ENCODE measurements around the gene MYL11.

MYL11 gene

DNA sequence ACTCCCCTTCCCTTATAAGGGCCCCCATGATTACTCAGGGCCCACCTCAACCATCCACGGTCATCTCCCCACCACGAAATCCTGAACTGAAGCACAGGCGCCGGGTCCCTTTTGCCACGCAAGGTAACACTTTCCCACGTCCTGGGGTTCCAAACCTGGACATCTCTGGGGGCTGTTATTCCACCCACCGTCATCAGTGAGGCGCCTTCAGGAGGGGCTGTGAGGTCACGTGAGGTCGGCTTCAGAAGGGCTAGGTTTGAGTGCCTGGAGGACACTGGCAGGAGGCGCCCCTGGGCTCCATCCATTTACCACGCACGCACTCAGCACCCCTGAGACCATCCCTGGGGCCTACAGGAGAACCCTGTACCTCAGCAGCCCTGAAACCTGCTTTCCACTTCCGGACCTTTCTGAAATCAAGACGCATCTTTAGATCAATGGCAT lies 23.6 kb upstream of the MYL11 start:
- DNase-seq (ENCODE audit: low read depth) = no peak
- no peak overlapping the region for H3K4me3 ChIP-seq (ENCODE audit: low read length)
- TF ChIP-seq, protein P1, sequence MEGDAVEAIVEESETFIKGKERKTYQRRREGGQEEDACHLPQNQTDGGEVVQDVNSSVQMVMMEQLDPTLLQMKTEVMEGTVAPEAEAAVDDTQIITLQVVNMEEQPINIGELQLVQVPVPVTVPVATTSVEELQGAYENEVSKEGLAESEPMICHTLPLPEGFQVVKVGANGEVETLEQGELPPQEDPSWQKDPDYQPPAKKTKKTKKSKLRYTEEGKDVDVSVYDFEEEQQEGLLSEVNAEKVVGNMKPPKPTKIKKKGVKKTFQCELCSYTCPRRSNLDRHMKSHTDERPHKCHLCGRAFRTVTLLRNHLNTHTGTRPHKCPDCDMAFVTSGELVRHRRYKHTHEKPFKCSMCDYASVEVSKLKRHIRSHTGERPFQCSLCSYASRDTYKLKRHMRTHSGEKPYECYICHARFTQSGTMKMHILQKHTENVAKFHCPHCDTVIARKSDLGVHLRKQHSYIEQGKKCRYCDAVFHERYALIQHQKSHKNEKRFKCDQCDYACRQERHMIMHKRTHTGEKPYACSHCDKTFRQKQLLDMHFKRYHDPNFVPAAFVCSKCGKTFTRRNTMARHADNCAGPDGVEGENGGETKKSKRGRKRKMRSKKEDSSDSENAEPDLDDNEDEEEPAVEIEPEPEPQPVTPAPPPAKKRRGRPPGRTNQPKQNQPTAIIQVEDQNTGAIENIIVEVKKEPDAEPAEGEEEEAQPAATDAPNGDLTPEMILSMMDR (IDR thresholded peaks at IDR 0.05; ENCODE audit: insufficient read depth, low read depth, low read length, missing control alignments) = no peak

DNA sequence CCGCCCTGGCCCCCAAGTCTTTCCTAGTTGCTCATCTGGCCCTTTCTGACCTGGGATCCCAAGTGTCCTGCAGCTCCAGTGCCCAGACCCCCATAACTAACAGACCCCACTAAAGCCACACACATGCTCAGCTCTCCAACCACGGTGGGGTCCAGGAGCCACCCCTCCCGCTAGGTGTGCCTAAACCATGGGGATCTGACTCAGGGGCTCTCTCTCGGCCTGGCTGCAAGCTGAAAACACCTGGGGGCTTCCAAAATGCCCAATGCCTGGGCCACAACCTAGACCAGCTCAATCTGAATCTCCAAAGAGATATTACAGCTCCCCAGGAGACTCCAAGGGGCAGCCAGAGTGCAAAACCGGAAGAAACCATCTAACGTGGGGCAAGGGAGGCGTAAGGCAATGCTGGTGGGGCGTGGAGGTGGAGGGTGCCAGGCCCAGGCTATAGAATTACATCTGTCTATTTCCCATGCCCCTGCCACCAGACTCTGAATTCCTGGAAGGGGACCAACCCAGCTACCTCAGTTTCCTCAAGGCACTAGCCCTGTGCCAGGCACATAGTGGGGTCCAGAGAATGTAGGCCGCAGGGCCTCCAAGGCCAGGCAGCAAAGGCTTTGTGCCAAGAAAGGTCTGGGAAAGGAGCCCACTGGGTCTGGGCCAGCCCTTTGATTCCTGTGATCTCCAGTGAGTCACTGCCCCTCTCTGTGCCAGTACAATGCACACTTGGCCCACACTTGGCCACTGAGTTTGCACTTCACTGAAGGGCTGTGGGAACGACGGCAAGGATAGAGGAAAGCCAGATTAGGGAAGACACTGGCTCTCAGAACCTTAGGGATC lies 22.8 kb upstream of the MYL11 start:
- no peak for DNase-seq (ENCODE audit: low read depth)
- H3K4me3 ChIP-seq (ENCODE audit: low read length) = no peak overlapping the region
- TF ChIP-seq, protein P1 (IDR thresholded peaks at IDR 0.05; ENCODE audit: insufficient read depth, low read depth, low read length, missing control alignments) = no peak

- no peak for DNase-seq (ENCODE audit: low read depth)
- TF ChIP-seq, protein P1 (IDR thresholded peaks at IDR 0.05; ENCODE audit: insufficient read depth, low read depth, low read length, missing control alignments) = no peak
- no peak overlapping the region for H3K4me3 ChIP-seq (ENCODE audit: low read length)
These were observed 21.9 kb upstream of the MYL11 start for GRCh38 chr16:30352488-30353401.

GRCh38 chr16:30353438-30354129 lies 21.0 kb upstream of the MYL11 start:
- peak overlapping the region; percentile 67 for H3K4me3 ChIP-seq (ENCODE audit: low read length)
- TF ChIP-seq, protein P1 (IDR thresholded peaks at IDR 0.05; ENCODE audit: insufficient read depth, low read depth, low read length, missing control alignments) = no peak
- DNase-seq (ENCODE audit: low read depth) = no peak

- no peak for DNase-seq (ENCODE audit: low read depth)
- H3K4me3 ChIP-seq (ENCODE audit: low read length) = peak overlapping the region; percentile 67
- TF ChIP-seq, protein P1 (IDR thresholded peaks at IDR 0.05; ENCODE audit: insufficient read depth, low read depth, low read length, missing control alignments) = no peak
These were observed 20.0 kb upstream of the MYL11 start for GRCh38 chr16:30354423-30355143.

Data from epithelial cell of esophagus (primary cell).